ENCODE results near the gene NBL1.

The NBL1 gene

DNA sequence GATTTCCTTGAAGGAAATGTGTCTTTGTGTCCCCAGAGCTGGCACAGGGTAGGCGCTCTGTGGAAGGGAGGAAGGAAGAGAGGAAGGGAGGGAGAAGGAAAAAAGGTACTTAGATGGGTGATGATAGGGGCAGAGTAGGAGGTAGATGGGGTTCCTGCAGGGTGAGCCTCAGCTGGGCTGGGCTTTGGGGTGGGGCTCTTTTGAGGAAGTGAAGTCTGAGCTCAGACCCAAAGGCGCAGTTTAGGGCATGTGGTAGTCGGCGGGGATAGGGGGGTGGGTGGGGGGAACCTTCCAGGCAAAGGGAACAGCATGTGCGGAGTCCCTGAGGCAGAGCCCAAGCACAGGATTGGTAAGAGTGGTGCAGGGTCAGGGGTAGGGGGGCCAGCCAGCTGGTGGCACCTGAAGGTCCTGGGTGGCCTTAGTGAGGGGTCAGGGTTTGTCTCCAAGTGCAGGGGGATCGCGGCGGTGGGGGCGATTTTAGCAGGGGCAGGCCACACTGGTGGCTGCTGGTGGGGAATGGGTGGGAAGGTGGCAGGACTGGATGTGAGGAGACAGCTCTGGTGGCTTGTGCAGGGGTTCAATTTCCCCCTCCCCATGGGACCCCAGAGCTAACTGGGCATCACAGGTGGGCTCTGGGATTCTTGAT is 12.1 kb downstream of the NBL1 start:
- in situ Hi-C loops (cut with HindIII; ENCODE audit: low pct_unique_long_range_greater_than_20kb, low sequenced_read_pairs): no loop called here
- TF ChIP-seq JUND (IDR thresholded peaks at IDR 0.05; ENCODE audit: low read depth): no peak
- no peak for DNase-seq (ENCODE audit: low read depth in 1 of 2, low spot score in 1 of 2)

DNA sequence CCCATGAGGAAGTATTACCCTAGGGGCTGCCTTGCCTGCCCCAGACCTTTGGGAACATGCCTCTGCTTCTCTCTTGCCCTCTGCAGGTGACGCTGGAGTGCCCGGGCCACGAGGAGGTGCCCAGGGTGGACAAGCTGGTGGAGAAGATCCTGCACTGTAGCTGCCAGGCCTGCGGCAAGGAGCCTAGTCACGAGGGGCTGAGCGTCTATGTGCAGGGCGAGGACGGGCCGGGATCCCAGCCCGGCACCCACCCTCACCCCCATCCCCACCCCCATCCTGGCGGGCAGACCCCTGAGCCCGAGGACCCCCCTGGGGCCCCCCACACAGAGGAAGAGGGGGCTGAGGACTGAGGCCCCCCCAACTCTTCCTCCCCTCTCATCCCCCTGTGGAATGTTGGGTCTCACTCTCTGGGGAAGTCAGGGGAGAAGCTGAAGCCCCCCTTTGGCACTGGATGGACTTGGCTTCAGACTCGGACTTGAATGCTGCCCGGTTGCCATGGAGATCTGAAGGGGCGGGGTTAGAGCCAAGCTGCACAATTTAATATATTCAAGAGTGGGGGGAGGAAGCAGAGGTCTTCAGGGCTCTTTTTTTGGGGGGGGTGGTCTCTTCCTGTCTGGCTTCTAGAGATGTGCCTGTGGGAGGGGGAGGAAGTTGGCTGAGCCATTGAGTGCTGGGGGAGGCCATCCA is 12.8 kb downstream of the NBL1 start:
- TF ChIP-seq JUND (IDR thresholded peaks at IDR 0.05; ENCODE audit: low read depth): no peak
- no peak for DNase-seq (ENCODE audit: low read depth in 1 of 2, low spot score in 1 of 2)
- in situ Hi-C loops (cut with HindIII; ENCODE audit: low pct_unique_long_range_greater_than_20kb, low sequenced_read_pairs): no loop called here

DNA sequence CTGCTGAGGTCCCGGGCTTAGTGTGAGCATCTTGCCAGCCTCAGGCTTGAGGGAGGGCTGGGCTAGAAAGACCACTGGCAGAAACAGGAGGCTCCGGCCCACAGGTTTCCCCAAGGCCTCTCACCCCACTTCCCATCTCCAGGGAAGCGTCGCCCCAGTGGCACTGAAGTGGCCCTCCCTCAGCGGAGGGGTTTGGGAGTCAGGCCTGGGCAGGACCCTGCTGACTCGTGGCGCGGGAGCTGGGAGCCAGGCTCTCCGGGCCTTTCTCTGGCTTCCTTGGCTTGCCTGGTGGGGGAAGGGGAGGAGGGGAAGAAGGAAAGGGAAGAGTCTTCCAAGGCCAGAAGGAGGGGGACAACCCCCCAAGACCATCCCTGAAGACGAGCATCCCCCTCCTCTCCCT is 13.4 kb downstream of the NBL1 start:
- DNase-seq (ENCODE audit: low read depth in 1 of 2, low spot score in 1 of 2): no peak
- TF ChIP-seq JUND (IDR thresholded peaks at IDR 0.05; ENCODE audit: low read depth): no peak
- in situ Hi-C loops (cut with HindIII; ENCODE audit: low pct_unique_long_range_greater_than_20kb, low sequenced_read_pairs): no loop called here

DNA sequence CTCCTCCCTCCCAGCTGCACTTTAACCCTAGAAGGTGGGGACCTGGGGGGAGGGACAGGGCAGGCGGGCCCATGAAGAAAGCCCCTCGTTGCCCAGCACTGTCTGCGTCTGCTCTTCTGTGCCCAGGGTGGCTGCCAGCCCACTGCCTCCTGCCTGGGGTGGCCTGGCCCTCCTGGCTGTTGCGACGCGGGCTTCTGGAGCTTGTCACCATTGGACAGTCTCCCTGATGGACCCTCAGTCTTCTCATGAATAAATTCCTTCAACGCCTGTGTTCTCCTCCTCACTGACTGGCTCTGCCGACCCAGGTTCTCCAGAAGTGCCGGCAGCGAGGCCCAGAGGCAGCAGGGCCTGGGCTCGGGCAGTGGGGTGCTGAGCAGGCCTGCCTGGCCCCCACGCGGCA is 14.1 kb downstream of the NBL1 start:
- DNase-seq (ENCODE audit: low read depth in 1 of 2, low spot score in 1 of 2): no peak
- TF ChIP-seq JUND (IDR thresholded peaks at IDR 0.05; ENCODE audit: low read depth): no peak
- in situ Hi-C loops (cut with HindIII; ENCODE audit: low pct_unique_long_range_greater_than_20kb, low sequenced_read_pairs): no loop called here

DNA sequence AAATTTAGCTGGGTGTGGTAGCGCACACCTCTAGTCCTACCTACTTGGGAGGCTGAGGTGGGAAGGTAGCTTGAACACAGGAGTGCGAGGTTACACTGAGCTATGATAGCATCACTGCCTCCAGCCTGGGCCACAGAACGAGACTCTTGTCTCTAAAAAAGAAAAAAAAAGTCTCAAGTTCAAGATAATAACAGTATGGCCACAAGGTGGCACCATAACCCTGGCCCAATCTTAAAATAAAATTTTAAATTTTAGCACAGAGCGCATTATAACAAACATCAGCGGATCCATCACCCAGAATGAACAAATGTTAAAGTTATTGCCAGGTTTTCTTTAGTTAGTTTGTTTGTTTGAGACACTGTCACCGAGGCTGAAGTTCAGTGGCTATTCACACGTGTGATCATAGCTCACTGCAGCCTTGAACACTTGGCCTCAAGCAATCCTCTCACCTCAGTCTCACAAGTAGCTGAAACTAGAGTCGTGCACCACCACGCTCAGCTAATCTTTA is 17.7 kb downstream of the NBL1 start:
- DNase-seq (ENCODE audit: low read depth in 1 of 2, low spot score in 1 of 2): peak; percentile 52 to 57
- in situ Hi-C loops (cut with HindIII; ENCODE audit: low pct_unique_long_range_greater_than_20kb, low sequenced_read_pairs): no loop called here
- no peak for TF ChIP-seq JUND (IDR thresholded peaks at IDR 0.05; ENCODE audit: low read depth)

DNA sequence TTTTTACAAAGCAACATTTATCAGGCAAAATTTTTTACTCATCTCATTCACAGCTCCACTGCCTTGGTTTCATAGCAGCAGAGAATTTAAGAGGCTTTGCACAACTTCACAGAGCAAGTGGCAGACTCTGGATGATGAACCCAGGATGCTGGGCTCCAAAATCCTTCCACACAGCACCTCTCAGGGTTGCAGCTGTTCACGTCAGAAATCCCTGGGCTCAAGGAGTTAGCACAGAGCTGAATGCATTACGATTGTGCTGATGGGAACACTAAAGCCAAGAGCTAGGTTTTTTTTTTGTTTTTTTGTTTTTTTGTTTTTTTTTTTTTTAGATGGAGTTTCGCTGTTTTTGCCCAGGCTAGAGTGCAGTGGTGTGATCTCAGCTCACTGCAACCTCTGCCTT is 18.2 kb downstream of the NBL1 start:
- no peak for TF ChIP-seq JUND (IDR thresholded peaks at IDR 0.05; ENCODE audit: low read depth)
- no peak for DNase-seq (ENCODE audit: low read depth in 1 of 2, low spot score in 1 of 2)
- in situ Hi-C loops (cut with HindIII; ENCODE audit: low pct_unique_long_range_greater_than_20kb, low sequenced_read_pairs): no loop called here

DNA sequence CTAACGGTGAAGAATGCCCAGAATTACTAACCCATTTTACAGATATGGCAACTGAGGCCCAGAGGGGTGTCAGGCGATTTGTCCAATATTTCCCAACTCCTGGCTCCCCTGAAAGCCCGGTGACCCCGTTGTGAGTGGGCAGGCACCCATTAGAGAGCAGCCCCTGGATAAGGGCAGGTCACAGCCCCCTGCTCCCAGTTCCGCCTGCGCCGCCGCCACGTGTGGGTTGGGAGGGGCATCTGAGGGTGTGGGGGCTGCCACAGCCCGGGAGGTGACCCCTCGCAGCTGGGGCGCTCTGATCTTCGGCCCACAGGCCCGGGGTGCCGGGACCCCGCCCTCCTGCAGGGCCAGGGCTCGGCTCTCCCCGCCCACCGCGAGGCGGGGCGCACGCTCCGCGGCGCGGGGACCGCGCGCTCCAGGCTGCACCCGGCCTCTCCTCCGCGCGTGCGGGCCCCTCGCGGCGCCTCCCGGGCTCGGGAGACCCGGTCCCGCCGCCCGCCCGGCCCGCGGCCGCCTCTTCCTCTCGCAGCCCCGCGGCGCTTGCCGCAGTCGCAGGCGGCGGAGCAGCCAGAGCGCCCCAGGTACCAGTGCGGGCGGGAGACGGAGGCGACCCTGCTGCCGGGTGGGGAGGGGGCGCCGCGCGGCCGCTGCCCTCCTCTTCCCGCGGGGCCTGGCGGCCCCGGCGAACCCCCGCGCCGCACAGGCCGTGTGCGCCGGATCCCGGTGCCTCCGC is 20.5 kb downstream of the NBL1 start, which contains the start of gene HTR6:
Gene HTR6, plus strand, starts transcription at position 423 of the 733 bp plus-strand sequence. CDS start 879 bp downstream, outside the sequence.
- TF ChIP-seq JUND (IDR thresholded peaks at IDR 0.05; ENCODE audit: low read depth): no peak
- in situ Hi-C loops (cut with HindIII; ENCODE audit: low pct_unique_long_range_greater_than_20kb, low sequenced_read_pairs): no loop called here
- no peak for DNase-seq (ENCODE audit: low read depth in 1 of 2, low spot score in 1 of 2)

DNA sequence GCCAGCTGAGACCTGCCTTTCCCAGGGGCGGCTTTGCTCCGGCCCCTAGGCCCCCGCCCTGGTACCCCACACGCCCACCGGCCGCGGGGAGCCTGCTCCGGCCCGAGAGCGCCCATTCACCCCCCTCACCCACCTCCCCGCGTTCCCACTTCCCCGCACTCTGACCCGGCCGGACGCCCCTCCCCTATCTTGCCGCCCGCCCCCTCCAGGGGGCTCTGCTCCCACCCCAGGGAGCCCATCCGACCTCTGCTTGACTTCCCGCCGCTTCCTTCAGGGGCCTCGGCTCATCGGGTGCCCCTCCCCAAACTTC is 21.0 kb downstream of the NBL1 start:
- in situ Hi-C loops (cut with HindIII; ENCODE audit: low pct_unique_long_range_greater_than_20kb, low sequenced_read_pairs): no loop called here
- DNase-seq (ENCODE audit: low read depth in 1 of 2, low spot score in 1 of 2): no peak
- TF ChIP-seq JUND (IDR thresholded peaks at IDR 0.05; ENCODE audit: low read depth): no peak

DNA sequence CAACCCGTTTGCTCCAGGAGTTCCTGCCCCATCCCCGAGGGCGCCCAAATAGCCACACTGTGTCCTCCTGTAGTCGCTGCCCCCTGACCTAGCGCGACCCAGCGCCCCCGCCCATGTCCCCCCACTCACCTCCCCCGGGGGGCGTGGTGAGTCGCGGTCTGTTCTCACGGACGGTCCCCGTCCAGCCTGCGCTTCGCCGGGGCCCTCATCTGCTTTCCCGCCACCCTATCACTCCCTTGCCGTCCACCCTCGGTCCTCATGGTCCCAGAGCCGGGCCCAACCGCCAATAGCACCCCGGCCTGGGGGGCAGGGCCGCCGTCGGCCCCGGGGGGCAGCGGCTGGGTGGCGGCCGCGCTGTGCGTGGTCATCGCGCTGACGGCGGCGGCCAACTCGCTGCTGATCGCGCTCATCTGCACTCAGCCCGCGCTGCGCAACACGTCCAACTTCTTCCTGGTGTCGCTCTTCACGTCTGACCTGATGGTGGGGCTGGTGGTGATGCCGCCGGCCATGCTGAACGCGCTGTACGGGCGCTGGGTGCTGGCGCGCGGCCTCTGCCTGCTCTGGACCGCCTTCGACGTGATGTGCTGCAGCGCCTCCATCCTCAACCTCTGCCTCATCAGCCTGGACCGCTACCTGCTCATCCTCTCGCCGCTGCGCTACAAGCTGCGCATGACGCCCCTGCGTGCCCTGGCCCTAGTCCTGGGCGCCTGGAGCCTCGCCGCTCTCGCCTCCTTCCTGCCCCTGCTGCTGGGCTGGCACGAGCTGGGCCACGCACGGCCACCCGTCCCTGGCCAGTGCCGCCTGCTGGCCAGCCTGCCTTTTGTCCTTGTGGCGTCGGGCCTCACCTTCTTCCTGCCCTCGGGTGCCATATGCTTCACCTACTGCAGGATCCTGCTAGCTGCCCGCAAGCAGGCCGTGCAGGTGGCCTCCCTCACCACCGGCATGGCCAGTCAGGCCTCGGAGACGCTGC is 21.7 kb downstream of the NBL1 start:
- no peak for DNase-seq (ENCODE audit: low read depth in 1 of 2, low spot score in 1 of 2)
- in situ Hi-C loops (cut with HindIII; ENCODE audit: low pct_unique_long_range_greater_than_20kb, low sequenced_read_pairs): no loop called here
- no peak for TF ChIP-seq JUND (IDR thresholded peaks at IDR 0.05; ENCODE audit: low read depth)

DNA sequence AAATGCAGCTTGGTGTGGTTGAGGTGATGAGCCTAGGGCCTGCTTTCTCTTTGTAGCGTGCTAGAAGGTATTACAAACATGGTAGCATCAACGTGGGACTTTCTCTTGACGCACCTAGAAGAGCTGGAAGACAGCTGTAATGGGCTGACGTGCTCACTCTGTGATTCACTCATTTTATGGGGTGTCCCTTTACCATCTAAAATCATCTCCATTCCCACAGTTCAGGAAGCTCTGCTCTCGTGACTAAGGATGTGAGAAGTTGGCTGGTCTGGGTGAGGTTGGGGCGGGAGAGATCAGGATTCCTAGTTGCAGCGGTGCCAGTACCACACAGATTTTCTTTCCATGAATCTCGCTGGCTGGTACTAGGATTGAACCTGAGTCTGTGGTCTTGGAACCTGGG is 24.8 kb downstream of the NBL1 start:
- DNase-seq (ENCODE audit: low read depth in 1 of 2, low spot score in 1 of 2): no peak
- no peak for TF ChIP-seq JUND (IDR thresholded peaks at IDR 0.05; ENCODE audit: low read depth)
- in situ Hi-C loops (cut with HindIII; ENCODE audit: low pct_unique_long_range_greater_than_20kb, low sequenced_read_pairs): no loop called here

DNA sequence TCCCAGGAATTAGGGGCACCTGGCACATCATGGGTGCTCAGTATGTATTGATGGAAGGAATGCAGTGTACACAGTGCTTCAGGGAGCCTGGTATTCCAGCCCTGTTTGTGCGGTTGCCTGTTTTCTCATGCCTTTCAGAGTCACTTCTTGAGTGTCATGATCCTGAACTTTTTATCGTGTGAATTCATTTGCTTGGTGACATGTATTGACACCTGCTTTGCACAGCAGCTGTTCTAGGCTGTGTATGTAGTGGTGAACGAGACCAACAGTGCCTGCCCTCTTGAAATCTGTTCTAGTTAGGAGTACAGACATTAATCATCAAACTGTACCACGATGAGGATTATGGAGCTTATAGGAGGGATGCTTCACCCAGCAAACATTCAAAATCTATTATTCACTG is 26.7 kb downstream of the NBL1 start:
- no peak for TF ChIP-seq JUND (IDR thresholded peaks at IDR 0.05; ENCODE audit: low read depth)
- no peak for DNase-seq (ENCODE audit: low read depth in 1 of 2, low spot score in 1 of 2)
- in situ Hi-C loops (cut with HindIII; ENCODE audit: low pct_unique_long_range_greater_than_20kb, low sequenced_read_pairs): no loop called here

DNA sequence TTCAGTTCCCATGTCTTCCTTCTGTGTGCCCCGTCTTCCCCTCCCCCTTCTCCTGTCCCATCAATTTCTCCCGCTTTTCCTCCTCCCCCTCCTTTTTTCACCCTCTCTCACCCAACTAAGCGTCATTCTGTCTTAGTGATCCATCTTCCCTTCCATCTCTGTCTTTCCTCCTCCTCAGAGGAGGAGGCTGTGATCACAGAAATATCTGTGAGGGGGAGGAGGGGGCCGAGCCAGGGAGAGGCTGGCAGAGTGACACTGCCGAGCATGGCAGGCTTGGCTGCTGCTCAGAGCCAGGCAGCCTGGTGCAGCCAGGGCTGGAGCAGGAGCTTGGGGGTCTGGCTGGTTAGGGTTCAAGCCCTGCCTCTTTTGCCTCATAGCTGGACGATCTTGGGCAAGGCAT is 28.1 kb downstream of the NBL1 start:
- DNase-seq (ENCODE audit: low read depth in 1 of 2, low spot score in 1 of 2): no peak
- TF ChIP-seq JUND (IDR thresholded peaks at IDR 0.05; ENCODE audit: low read depth): no peak
- in situ Hi-C loops (cut with HindIII; ENCODE audit: low pct_unique_long_range_greater_than_20kb, low sequenced_read_pairs): no loop called here

Data from T47D (cell line).